ENCODE results near the gene RELN.

GRCh38 chr7:103981003-103981423 is 8.4 kb downstream of the RELN start:
- TF ChIP-seq, protein P1, sequence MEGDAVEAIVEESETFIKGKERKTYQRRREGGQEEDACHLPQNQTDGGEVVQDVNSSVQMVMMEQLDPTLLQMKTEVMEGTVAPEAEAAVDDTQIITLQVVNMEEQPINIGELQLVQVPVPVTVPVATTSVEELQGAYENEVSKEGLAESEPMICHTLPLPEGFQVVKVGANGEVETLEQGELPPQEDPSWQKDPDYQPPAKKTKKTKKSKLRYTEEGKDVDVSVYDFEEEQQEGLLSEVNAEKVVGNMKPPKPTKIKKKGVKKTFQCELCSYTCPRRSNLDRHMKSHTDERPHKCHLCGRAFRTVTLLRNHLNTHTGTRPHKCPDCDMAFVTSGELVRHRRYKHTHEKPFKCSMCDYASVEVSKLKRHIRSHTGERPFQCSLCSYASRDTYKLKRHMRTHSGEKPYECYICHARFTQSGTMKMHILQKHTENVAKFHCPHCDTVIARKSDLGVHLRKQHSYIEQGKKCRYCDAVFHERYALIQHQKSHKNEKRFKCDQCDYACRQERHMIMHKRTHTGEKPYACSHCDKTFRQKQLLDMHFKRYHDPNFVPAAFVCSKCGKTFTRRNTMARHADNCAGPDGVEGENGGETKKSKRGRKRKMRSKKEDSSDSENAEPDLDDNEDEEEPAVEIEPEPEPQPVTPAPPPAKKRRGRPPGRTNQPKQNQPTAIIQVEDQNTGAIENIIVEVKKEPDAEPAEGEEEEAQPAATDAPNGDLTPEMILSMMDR (conservative IDR thresholded peaks at IDR 0.05 in 1 of 2, IDR thresholded peaks at IDR 0.05 in 1 of 2; ENCODE audit: low read depth in 1 of 2, low read length in 2 of 2), result no peak
- no peak for TF ChIP-seq EZH2 (IDR thresholded peaks at IDR 0.05; ENCODE audit: low read length, missing control alignments)

Data from fibroblast of lung (primary cell).